Endodermal cell (in vitro differentiated cells): ENCODE results near the gene GALK1. TPM values are rescaled to one million over a fixed set of nuclear protein-coding genes. Genes with fewer than 3 reads are reported as not detected.

Experiments
- DNase-seq: peaks from one replicate; pipeline ENCODE4 v3.0.0-alpha.2; 2017
- H3K27ac ChIP-seq: 2 replicates; pipeline ENCODE4 v1.5.1; 2013; ENCODE audit warnings: mild to moderate bottlenecking, low read depth, low read length, moderate library complexity
- H3K27me3 ChIP-seq: 2 replicates; pipeline ENCODE4 v1.6.1; 2013; ENCODE audit warnings: mild to moderate bottlenecking, low read length, moderate library complexity; ENCODE audit not compliant: insufficient read depth, control insufficient read depth, poor library complexity, severe bottlenecking
- H3K36me3 ChIP-seq: 2 replicates; pipeline ENCODE4 v1.7.0; 2013; ENCODE audit warnings: mild to moderate bottlenecking, low read length, moderate library complexity; ENCODE audit not compliant: control insufficient read depth, insufficient read depth
- H3K4me1 ChIP-seq: one replicate; pipeline ENCODE4 v1.7.0; 2013; ENCODE audit warnings: low read length; ENCODE audit not compliant: control insufficient read depth, insufficient read depth
- H3K4me3 ChIP-seq: 2 replicates; pipeline ENCODE4 v1.5.1; 2013; ENCODE audit warnings: mild to moderate bottlenecking, low read length, moderate library complexity
- H3K9ac ChIP-seq: 2 replicates; pipeline ENCODE4 v1.6.1; 2013; ENCODE audit warnings: mild to moderate bottlenecking, low read length, moderate library complexity; ENCODE audit not compliant: poor library complexity, severe bottlenecking; ENCODE audit errors: extremely low read depth
- H3K9me3 ChIP-seq: 2 replicates; pipeline ENCODE4 v1.6.1; 2013; ENCODE audit warnings: mild to moderate bottlenecking, low read length, moderate library complexity; ENCODE audit not compliant: control insufficient read depth
- H3K27ac Mint-ChIP-seq: 2 replicates; pipeline ENCODE4 v1.8.0; 2020; ENCODE audit warnings: mixed read lengths
- H3K27me3 Mint-ChIP-seq: 2 replicates; pipeline ENCODE4 v1.8.0; 2021; ENCODE audit warnings: mild to moderate bottlenecking, mixed read lengths; ENCODE audit not compliant: insufficient read depth
- H3K36me3 Mint-ChIP-seq: 2 replicates; pipeline ENCODE4 v1.8.0; 2020; ENCODE audit warnings: low read depth, mixed read lengths
- H3K4me1 Mint-ChIP-seq: 2 replicates; pipeline ENCODE4 v1.8.0; 2020; ENCODE audit warnings: mixed read lengths
- H3K4me3 Mint-ChIP-seq: 2 replicates; pipeline ENCODE4 v1.8.0; 2020; ENCODE audit warnings: mild to moderate bottlenecking, moderate library complexity, mixed read lengths
- H3K9me3 Mint-ChIP-seq: 2 replicates; pipeline ENCODE4 v1.8.0; 2020; ENCODE audit warnings: mild to moderate bottlenecking, mixed read lengths
- CTCF ChIP-seq: fragments of 200-600 bp; sonication (generic); conservative IDR thresholded peaks from 2 replicates; pipeline ENCODE4 v1.5.0; 2021; ENCODE audit warnings: antibody characterized with exemption, mild to moderate bottlenecking
- WGBS, 2 experiments: methylation state at CpG; one replicate each; pipeline versions ENCODE4 v1.1.5 to v1.1.7; 2013; ENCODE audit warnings: missing lambda C conversion rate in 2 of 2, mixed read lengths in 1 of 2; ENCODE audit not compliant: insufficient coverage in 1 of 2, insufficient read length in 1 of 2; 5-methylcytosine and 5-hydroxymethylcytosine counted together
- total RNA-seq, 2 donors: library from RNA; stranded (reverse); fragmentation: NEBNext Ultra II Directional in 1 of 2; extraction: Animal tissue kit (Norgen Biotek cat#: 25700) in 1 of 2; gene quantifications; 2 replicates in 1 of 2; 3 replicates in 1 of 2; pipeline ENCODE4 v1.2.1, GENCODE V29; 2021

Gene GALK1
- total RNA-seq, 2 donors from 2014 or later: 26.7 to 33.2 TPM

- no peaks in the 10 kb centered on the region for H3K36me3 Mint-ChIP-seq
- H3K4me1 Mint-ChIP-seq: no peaks in the 10 kb centered on the region
- no peak overlapping the region for H3K4me3 ChIP-seq
- TF ChIP-seq CTCF: no peak
- H3K36me3 ChIP-seq: no peaks in the 10 kb centered on the region
- no peaks in the 10 kb centered on the region for H3K9me3 Mint-ChIP-seq
- no peaks in the 10 kb centered on the region for H3K27me3 ChIP-seq
- no peak overlapping the region for H3K27ac Mint-ChIP-seq
- H3K9me3 ChIP-seq: no peaks in the 10 kb centered on the region
- H3K4me1 ChIP-seq: no peaks in the 10 kb centered on the region
- no peak overlapping the region for H3K4me3 Mint-ChIP-seq
- WGBS, 2 experiments: 94 to 95% methylated on average over 14 of the region's 14 CpGs
- no peaks in the 10 kb centered on the region for H3K27me3 Mint-ChIP-seq
- no peak overlapping the region for H3K9ac ChIP-seq
- DNase-seq: no peak
- no peak overlapping the region for H3K27ac ChIP-seq
Measured at GRCh38 chr17:75739801-75740200, 25.2 kb downstream of the GALK1 start.

DNA sequence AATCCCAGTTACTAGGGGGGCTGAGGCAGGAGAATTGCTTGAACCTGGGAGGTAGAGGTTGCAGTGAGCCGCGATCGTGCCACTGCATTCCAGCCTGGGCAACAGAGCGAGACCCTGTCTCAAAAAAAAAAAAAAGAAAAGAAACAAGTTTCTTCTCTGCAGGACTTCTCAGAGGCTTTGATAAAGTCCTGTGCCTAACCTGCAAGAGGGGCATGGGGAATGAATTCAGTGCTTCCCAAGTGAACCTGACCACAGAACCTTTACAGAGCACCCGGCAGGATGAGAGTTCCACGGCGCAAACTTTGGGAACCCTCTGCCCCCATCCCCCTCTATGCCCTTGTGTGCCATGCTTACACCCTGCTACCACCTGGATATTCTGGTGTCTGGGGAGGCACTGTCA is 25.8 kb downstream of the GALK1 start:
- H3K4me1 Mint-ChIP-seq: no peaks in the 10 kb centered on the region
- H3K27ac ChIP-seq: no peak overlapping the region
- no peaks in the 10 kb centered on the region for H3K9me3 Mint-ChIP-seq
- no peak overlapping the region for H3K4me3 Mint-ChIP-seq
- no peaks in the 10 kb centered on the region for H3K4me1 ChIP-seq
- H3K9me3 ChIP-seq: no peaks in the 10 kb centered on the region
- H3K36me3 ChIP-seq: no peaks in the 10 kb centered on the region
- no peak overlapping the region for H3K4me3 ChIP-seq
- no peaks in the 10 kb centered on the region for H3K36me3 Mint-ChIP-seq
- H3K27ac Mint-ChIP-seq: no peak overlapping the region
- no peak for TF ChIP-seq CTCF
- WGBS, 2 experiments: 89 to 100% methylated on average over 3 to 7 of the region's 7 CpGs
- no peak overlapping the region for H3K9ac ChIP-seq
- no peaks in the 10 kb centered on the region for H3K27me3 ChIP-seq
- no peak for DNase-seq
- no peaks in the 10 kb centered on the region for H3K27me3 Mint-ChIP-seq

DNA sequence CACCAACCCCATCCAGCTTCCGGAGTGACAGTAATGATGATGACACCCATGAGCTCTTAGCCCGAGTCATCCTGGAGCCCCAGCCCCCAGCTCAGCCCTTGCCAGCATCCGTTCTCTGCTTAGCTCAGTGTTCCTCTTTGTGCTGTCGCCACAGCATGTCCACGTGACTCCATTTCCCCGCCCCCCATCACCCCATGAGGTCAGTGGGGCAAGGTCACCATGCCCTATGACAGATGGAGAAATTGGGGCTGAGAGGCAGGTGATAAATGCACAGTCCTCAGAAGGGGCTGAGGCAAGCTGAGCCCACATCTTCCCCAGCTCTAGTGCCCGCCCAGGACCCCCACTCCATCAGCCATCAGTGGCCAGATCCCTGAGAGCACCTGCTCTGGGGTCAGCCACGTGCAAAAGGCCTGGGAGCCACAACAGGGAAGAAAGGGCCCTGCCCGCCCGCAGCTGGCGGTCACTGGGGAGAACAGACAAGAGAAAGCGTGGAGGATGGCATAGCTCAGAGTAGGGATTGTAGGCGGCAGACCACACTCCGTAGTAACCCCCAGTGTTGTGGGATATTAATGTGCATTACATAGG is 26.7 kb downstream of the GALK1 start:
- no peak overlapping the region for H3K4me3 ChIP-seq
- peak; percentile 43 for DNase-seq
- 72 to 83% methylated on average over 5 to 14 of the region's 14 CpGs for WGBS, 2 experiments
- no peaks in the 10 kb centered on the region for H3K36me3 ChIP-seq
- Mint-ChIP-seq H3K4me1 (no peaks in the 10 kb centered on the region), H3K9me3 (no peaks in the 10 kb centered on the region), H3K36me3 (no peaks in the 10 kb centered on the region), H3K4me3 (no peak overlapping the region), H3K27me3 (no peaks in the 10 kb centered on the region), H3K27ac (no peak overlapping the region)
- no peak for TF ChIP-seq CTCF
- no peak overlapping the region for H3K27ac ChIP-seq
- H3K9me3 ChIP-seq: no peaks in the 10 kb centered on the region
- H3K4me1 ChIP-seq: no peaks in the 10 kb centered on the region
- H3K9ac ChIP-seq: no peak overlapping the region
- H3K27me3 ChIP-seq: no peaks in the 10 kb centered on the region
